ENCODE data around the gene SMYD2.

SMYD2 gene

DNA sequence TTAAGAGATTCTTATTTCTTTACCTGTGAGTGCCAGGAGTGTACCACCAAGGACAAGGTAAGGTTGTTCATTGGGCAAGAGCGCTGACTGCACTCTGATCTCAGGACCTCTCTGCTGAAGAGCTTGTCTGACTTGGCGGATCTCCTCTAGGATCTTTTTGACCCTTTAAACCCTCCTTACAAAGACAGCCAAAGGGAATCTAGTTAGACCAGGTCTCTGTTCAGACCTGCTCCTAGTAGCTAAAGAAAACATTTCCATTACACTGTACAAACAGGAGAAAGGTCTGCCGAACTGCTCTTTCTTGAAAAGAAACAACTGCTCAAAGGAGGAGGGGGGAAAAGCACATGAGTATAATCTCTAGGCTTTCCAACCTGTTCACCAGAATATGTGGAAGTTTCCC is 49.3 kb downstream of the SMYD2 start:
- DNase-seq = no peak

DNA sequence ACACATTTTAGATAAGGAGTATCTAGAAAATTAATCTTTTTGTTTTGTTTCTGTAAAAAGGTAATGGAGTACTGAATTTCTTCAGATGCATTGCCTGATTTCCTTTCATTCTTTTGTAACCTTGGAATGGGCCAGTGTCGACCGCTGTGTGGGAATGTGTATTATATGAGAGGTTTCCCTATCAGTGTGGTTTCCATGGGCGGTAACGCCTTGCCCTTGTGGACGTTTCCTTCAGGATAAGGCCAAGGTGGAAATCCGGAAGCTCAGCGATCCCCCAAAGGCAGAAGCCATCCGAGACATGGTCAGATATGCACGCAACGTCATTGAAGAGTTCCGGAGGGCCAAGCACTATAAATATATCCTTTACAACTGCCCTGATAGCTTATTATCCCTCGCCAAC is 49.8 kb downstream of the SMYD2 start:
- DNase-seq = no peak

DNA sequence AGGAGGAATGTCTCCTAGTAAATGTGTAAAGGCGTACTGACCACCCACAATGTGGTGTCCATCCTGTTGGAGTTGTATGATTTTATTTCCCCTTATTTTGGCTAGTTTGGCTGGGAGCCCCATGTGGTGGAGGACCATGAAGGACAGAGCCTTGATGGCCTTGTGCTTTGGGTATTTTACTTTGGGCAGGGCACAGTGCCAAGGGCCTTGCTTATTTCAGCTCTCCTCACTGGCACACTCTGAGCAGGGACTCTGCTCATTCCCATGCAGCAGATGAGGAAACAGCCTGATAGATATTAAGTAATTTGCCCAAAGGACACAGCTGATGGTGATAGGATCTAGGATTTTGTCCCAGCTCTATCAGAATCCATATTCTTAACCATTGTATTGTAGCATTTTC is 50.2 kb downstream of the SMYD2 start:
- no peak for DNase-seq

DNA sequence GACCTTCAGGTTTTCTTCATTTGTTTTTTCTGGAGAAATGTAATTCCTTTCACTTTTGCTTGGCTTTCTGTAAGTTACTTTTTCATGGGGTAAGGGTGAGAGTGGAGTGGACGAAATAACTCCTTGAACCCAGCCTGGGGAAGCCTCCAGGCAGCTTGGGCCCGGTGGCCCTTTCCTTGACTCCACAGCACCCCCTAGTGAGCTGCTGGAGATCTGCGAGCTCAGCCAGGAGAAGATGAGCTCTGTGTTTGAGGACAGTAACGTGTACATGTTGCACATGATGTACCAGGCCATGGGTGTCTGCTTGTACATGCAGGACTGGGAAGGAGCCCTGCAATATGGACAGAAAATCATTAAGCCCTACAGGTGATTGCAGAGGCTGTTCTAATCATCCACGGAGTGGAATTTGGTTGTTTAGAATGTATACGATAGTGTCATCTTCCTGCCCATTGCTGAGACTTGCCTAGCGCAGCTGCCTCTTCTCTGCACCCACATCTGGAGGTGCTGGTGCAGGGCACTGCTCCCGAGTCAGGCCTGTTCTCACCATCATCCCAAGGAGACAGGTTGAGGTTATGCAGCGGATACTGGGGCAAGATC is 51.0 kb downstream of the SMYD2 start:
- no peak for DNase-seq

DNA sequence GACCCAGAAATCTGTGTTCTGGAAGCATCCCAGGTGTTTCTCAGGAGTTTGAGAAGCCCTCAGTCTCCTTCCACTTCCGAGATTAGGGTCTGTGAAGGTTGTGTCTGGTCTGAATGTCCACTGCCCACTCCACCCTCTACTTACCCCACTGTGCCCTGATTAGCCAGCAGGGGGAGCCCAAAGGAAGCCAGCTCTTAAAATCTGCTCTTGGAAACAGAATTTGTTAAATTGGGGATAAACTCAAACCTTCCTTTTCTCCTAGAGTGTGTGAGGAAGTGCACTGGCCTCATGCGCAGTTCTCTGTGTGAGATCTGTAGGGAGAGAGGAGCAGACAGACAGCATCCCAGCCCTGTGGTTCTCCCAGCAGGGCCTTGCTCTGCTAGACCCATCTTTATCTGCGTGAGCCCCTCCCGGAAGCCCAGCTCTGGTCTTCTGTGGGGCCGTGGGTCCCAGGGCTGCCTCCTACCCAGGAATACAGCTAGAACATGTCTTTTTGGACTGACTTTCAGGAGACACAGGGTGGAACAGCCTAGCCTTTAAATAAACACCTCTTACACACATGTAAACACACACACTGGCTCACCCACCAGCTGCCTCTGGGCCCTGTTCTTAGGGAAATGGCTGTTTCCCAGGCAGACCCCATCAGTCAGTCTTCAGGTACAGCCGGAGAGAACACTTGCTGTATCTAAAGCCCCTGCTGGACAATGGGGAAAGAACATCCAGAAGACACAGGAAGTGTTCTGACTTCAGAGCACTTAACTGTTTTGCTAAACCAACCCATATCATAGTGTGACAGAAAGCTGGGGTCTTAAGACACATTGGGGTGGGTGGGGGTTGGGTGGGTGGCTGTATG is 52.2 kb downstream of the SMYD2 start:
- DNase-seq = no peak

DNA sequence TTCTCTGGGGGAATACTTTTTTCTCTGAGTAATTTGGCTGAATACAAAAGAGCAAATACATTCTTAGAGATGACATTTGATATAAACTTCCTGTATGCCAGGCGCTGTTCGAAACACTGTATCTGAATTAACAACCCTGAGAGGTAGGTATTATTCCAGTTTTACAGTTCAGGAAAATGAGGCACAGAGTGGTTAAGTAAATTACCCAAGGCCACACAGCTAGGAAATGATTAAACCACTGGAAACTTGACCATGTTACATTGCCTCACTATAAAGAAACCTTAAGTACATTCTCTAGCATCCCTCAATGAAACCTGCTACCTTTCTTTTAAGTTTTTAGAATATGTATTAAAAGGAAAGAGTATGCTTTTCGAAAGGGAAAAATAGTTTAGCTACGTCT is 54.6 kb downstream of the SMYD2 start:
- no peak for DNase-seq

DNA sequence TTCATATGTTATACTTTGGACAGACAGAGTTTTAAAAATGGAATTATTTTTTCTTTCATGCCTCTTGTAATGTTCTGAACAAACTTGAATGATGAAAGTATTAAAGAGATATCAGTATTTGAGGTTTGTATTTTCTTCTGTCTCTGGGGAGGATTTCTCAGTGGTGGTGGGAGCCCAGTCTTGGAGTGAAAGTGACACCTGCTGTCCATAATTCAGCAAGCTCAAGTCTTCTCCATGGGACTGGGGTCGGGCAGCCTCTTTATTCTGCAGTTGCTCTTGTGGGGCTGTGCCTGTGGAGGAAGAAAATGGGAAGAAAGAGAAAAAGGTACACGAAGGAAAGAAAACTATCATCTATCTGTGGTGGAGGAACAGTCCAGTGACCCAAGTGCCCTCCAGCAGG is 56.1 kb downstream of the SMYD2 start:
- no peak for DNase-seq

DNA sequence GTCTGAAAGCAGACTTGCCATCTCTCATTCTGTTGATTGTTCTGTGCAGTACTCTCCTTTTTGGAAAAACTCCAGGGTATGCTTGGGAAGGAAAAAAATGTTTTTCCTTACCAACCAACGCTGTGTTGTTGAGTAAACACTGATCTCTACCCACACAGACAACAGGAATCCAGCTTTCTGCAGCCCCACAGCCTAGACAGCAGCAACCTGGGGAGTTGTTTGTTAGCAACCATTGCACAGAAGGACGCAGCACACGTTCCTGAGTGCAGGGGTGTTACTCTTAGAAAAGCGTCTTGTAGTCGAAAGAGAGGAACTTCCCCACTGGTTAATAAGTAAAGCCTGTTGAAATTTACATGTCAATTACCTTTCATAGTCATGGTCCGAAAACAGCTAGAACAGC is 56.6 kb downstream of the SMYD2 start:
- no peak for DNase-seq

DNA sequence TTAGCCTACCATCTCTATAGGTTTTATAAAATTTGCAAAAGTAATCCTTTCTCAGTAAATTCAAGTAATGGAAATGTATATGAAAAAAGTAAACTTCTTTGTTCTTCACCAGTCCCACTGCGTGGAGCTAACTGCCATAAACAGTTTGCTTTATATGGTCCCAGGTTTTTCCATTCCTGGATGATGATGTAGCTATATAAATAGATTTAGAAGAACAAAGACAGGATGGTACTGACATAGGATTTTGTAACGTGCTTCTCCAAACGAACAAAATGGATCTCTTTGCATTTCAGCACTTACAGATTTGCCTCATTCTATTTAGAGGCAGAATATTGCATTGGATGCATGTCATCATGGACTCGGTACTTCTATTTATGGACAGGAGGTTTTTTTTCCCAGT is 57.3 kb downstream of the SMYD2 start:
- no peak for DNase-seq

DNA sequence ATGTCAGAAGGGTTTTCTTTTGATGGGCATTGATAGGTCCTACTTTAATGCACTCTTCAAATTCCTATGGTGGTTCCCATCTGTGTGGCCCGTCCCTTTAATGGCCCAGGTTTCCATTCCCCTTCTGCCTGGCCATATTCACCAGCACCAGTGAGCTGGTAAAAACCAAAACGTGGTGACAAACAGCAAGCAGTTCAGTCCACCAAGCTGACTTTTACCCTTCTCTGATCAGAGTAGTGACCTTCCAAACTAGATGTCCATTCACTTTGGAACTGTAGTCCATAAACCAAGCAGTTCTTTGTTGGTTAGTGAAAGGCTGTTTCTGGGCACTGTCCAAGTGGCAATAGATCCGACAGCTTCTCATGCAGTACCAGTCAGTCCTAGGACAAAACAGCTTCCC is 60.5 kb downstream of the SMYD2 start:
- DNase-seq = no peak

DNA sequence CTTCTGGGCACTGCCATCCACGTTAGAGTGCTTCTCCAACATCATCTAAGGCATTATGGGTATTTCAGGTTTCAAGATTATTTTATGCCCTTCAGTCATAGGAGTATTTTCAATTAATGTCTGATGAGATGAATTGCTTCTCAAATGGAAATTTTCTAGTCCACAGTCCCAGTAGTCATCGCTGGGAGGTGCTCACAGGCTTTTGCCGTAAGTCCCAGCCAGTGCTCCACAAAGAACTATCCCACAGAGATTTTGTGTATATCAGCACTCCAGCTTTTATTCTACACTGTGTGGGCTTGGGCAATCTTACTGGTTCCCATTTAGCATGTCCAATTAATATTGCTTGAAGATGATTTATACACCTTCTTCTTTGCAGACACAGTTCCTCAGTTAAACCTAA is 61.0 kb downstream of the SMYD2 start:
- no peak for DNase-seq

DNA sequence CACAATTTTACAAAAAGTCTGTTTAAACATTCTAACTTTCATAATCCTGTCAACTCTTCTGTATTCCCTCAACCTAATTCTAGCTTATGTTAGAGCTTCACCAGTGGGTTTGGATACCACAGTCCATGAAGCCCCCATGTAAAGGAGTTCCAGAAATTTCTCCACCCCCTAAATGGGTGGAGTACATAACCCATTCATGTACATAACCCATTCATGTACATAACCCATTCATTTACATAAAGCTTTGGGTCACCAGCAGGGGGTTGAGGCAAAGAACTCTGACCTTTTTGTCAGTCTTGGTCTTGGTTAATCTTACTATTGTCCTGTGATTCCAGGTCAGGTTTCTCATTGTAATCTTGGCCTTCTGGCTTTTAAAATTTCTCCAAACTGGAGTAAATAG is 61.6 kb downstream of the SMYD2 start:
- DNase-seq = no peak

DNA sequence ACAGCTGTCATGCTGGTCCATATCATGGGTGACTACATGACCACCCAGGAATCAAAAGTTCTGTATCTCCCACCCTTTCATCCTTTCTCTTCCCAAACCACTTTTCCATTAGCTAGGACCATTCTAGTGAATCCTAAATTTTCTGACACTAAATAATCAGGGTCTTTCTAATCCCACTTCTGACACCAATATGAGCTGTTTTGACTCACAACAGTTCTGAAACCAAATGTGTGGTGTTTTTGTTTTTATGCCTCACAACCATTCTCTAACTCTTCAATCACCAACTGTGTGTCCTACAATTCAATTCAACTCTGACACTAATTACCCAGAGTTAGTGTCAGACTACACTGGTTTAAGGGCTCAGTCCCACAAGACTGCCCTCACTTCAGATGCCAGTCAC is 63.9 kb downstream of the SMYD2 start:
- no peak for DNase-seq

DNA sequence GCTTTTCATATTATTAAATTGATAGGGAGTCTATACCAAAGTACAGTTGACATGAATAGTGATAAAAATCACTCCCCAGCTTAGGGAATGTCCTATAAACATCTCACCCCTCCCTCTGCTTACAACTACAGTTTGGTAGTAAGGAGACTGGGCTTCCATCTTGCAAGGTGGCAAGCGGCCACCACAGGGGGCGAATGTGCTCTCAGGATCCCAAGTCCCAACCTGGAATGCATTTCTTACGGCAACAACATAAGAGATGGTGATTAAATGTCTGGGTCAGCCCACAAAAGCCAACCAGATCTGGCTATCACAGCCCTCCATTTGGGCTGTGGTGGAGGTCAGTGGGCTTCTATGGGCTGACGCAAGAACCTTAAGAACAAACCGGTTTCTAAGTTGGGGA is 68.0 kb downstream of the SMYD2 start:
- no peak for DNase-seq

DNA sequence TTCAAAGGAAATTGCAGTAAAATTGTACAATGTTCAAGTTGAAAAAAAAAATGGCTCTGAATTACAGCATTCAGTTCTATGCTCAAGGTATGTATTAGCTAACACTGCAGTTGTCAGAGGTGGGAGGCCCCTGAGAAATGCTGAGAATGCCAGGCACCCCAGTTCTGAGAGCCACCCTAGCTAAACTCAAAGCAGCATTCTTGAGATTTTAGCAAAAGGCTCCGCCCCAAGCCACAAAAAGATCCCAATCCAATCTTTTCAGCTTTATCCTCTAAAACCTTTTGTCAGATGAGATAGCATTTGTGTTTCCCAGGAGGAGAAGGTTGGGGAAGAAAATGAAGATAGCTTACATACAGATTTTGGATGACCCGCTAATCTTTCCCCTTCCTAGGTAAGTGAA is 68.8 kb downstream of the SMYD2 start:
- DNase-seq = no peak

DNA sequence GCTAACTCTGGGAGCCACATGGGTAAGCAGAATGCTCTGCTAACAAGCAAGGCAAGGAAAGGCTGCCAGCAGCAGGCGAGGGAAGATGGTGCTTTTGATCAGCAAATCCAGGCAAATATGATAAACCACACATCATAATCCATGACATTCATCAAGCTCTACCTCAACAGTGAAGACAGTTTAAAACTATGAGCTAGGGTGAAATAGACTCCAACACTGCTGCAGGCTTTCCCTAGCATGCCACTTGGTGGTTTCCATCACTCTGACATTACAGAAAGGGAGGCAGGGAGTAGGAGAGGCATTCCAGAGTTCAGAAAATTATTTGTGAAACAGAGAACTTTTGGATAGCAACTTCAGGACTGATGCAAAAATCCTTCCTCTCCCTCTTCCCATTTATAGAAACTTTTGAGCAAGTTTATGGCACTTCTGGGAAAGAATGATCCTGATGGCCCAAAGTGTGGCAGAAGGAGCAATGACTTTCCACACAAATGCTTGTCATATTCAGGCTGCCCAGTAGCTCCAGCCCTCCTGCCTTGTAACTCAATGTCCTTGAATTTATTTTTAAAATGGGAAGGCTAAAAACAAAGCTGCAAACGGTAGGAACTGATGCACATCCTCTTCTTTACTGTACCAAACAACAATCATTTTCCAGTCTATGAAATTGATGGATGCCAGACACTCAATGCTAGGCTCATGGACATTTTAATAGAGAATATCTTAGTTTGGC is 70.8 kb downstream of the SMYD2 start:
- no peak for DNase-seq

DNA sequence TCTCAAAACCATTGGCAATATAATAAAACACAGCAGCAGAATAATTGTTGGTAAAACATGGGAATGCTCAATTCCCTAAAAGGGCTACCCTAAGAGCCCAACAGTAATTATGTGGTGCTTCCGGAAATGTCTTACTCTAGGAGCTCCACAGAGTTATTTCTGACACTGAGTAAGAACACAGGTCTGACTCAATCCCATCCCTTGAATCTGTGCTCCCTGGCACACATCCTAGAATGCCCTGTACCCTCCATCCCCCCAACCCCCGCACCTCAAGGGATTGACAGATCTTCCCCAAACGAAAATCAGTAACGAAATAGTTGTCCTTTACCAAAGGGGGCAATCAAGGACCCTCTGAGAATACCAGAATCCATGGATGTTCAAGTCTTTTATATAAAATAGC is 71.9 kb downstream of the SMYD2 start:
- no peak for DNase-seq

DNA sequence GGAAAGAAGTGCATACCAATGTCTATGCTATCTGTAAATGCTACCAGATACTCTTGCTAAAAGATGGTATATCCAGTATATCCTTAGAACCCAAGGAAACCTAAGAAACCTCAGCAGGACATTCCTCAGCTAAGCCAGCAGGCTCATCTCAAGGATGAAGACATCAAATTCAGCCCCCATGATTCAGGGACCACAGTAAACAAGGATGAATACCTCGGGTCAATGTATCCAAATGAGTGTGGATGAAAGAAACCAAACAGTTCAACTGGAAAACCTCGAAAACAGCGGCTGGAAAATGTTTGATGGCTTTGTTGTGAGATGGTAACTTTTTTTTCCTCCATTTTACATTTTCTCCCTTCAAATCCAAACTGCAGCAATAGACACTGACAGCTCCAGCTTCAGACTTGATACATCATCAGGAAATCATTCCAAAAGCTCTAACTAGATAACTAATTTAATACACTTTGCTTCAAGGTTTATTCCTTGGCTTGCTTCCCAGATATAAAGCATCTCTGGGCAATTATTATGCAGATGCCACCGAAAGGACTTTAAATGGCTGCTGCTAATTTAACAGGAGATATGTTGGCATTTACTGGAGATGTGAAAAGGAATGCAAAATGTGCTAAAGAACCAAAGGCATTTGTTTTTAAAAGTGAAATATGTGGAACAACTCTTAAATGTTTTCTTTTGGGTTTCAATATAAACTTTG is 73.6 kb downstream of the SMYD2 start:
- DNase-seq = no peak

DNA sequence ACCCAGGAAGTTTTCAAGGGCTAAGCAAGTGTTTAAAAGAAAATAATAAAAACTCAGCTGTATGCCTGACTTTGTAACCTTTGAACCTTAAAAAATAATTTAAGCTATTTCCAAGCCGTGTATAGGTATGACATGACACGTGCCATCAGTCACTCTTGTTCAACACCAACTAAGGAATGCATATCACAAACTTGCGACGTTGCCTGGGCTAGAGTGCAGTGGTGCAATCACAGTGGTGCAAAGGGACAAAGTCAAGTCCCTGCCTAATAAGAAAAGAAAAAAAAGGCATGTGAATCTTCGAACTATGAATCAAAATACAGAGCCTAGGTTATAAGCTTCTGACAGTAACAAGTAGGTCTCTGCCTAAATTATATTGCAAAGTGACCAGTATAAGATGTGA is 79.2 kb downstream of the SMYD2 start:
- no peak for DNase-seq

DNA sequence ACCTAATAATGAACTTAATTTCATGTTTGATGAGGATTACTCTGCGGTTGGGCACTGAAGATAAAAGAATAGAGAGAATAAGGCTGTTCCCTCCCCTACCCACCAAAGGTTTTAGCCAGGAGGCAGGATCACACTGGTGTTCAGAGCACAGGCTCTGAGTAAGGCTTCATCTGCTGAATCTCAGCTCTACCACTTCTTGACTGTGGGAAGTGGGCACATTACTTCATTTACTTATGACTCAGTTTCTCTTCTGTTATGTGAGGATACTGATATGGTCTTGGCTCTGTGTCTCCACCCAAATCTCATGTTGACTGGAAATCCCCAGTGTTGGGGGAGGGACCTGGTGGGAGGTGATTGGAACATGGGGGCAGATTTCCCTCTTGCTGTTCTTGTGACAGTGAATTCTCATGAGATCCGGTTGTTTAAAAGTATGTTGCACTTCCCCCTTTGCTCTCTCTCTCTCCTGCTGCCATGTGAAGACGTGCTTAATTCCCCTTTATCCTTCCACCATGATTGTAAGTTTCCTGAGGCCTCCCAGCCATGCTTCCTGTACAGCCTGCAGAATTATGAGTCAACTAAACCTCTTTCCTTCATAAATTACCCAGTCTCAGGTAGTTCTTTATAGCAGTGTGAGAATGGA is 79.7 kb downstream of the SMYD2 start:
- DNase-seq = no peak

DNA sequence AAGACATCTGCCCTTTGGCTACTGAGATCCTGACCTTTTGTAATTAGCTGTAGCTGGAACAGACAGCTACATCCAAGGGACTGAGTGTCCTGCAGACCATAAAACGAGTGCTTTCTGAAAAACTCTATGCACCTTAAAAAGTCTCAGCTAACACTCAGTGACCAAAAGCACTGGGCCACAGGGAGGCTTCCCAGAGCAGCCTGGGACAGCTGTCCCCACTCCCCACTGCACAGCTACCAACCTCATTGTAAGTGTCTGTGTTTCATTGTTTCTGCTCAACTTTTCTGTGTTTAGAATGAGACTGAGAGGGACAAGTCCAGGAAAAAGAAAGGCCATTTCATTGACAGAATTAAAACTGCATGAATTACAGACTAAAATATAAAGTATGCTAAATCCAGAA is 80.7 kb downstream of the SMYD2 start:
- DNase-seq = no peak

DNA sequence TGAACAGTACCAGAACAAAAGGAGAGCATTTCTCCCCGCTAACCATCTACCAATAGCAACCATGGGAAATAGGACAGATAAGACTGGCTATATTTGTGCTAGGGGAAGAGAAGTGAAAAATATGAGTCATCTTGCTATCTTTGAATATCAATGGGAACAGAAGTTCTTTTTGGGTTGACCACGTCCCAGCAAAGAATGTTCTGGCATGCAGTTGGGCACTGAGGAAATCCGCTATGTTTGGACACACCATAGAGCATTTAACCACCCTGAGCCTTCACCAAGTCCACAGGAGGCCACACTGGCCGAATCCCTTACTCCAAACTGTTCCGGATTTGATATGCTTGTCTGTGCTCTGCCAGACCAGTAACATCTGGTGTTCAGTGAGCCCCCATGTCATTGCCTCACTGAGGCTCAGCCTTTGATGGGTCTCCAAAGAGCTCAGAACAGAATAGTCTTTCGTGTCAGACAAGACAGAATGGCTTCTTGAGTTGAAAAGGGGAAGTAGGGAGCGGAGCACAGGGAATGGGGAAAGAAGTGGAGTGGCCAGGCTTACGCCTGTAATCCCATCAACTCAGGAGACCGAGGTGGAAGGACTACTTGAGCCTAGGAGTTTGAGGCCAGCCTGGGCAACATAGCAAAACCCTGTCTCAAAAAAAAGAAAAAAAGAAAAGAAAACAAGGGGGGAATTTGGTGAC is 81.4 kb downstream of the SMYD2 start:
- no peak for DNase-seq
